ENCODE measurements around the gene SNTB2.

Gene SNTB2

DNA sequence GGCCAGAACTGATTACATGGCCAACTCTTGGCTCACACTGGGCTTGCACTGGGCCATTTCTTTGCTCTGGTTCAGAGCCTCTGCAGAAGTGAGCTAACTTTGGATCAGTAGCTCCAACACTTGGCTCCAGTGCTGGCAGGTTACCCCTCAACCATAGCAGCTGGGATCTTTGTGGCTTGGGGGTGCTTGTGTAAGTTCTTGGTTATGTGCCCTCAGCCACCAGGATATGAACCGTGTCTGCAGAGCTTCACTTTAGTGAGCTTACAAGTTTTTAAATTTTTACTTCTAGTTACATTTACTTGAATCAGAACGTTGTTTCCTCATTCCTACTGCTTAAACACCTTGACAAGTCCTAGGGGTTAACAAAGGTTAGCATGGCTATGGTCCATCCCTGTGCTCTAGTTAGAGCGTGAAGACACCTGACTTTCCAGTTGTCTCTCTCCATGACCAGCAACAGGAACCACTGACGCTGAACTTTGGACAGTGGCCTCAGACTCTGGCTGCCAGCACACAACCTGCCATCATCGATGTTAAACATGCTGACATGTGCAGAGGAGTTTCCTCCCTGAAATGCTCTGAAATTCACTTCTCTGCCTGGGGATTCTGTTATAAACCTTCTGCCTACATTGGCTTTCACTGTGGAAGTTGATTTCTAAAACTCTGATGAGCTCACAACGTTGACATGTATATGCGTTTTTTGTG lies 139.4 kb downstream of the SNTB2 start:
- Histone ChIP-seq H3K4me3 (IDR thresholded peaks at IDR 0.05; ENCODE audit: insufficient read depth, low read depth, low read length) (no peak overlapping the region), H2AFZ (ENCODE audit: low read depth) (no peak overlapping the region), H3K27me3 (ENCODE audit: insufficient read depth, low read depth) (no peaks in the 10 kb centered on the region), H3K9ac (no peak overlapping the region), H3K27ac (no peak overlapping the region), H3K79me2 (ENCODE audit: insufficient read depth, low read depth) (peaks cover 49% of the 10 kb centered on the region), H3K4me1 (ENCODE audit: low read depth, poor library complexity, severe bottlenecking) (peaks cover 38% of the 10 kb centered on the region), H3K4me2 (no peak overlapping the region; the same call in 1 of the 2 replicates), H3K36me3 (ENCODE audit: insufficient read depth) (no peaks in the 10 kb centered on the region; the same call in 1 of the 2 replicates), H4K20me1 (ENCODE audit: insufficient read depth) (no peaks in the 10 kb centered on the region)
- TF ChIP-seq, protein P1, sequence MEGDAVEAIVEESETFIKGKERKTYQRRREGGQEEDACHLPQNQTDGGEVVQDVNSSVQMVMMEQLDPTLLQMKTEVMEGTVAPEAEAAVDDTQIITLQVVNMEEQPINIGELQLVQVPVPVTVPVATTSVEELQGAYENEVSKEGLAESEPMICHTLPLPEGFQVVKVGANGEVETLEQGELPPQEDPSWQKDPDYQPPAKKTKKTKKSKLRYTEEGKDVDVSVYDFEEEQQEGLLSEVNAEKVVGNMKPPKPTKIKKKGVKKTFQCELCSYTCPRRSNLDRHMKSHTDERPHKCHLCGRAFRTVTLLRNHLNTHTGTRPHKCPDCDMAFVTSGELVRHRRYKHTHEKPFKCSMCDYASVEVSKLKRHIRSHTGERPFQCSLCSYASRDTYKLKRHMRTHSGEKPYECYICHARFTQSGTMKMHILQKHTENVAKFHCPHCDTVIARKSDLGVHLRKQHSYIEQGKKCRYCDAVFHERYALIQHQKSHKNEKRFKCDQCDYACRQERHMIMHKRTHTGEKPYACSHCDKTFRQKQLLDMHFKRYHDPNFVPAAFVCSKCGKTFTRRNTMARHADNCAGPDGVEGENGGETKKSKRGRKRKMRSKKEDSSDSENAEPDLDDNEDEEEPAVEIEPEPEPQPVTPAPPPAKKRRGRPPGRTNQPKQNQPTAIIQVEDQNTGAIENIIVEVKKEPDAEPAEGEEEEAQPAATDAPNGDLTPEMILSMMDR (conservative IDR thresholded peaks at IDR 0.05; ENCODE audit: low read depth, low read length): no peak

DNA sequence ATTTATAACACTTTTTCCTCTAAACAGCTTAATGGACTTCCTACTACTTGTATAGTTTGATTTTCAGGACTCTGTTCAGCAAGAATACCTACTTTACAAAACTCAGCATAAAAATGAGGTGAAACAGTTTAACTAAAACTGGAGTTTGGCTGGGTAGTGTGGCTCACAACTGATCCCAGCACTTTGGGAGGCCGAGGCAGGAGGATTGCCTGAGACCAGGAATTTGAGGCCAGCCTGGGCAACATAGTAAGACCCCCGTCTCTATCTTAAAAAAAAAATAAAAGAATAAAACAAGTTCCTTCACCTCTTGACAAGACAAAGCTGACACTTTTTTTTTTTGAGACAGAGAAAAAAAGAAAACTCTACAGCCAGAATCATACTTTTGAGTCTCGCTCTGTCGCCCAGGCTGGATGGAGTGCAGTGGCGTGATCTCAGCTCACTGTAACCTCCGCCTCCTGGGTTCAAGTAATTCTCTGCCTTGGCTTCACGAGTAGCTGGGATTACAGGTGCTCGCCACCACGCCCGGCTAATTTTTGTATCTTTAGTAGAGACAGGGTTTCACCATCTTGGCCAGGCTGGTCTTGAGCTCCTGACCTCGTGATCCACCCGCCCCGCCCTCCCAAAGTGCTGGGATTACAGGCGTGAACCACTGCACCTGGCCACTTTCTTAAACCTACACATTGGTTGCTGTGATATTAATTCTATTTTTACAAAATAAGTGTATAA lies 140.8 kb downstream of the SNTB2 start:
- TF ChIP-seq, protein P1 (conservative IDR thresholded peaks at IDR 0.05; ENCODE audit: low read depth, low read length): no peak
- Histone ChIP-seq H3K4me3 (IDR thresholded peaks at IDR 0.05; ENCODE audit: insufficient read depth, low read depth, low read length) (no peak overlapping the region), H2AFZ (ENCODE audit: low read depth) (no peak overlapping the region), H3K36me3 (ENCODE audit: insufficient read depth) (no peaks in the 10 kb centered on the region; the same call in 1 of the 2 replicates), H3K9ac (no peak overlapping the region), H3K4me1 (ENCODE audit: low read depth, poor library complexity, severe bottlenecking) (peaks cover 38% of the 10 kb centered on the region), H3K27me3 (ENCODE audit: insufficient read depth, low read depth) (no peaks in the 10 kb centered on the region), H3K4me2 (peak overlapping the region; percentile 93; the same call in 1 of the 2 replicates), H3K27ac (no peak overlapping the region; the same call in 1 of the 2 replicates), H3K79me2 (ENCODE audit: insufficient read depth, low read depth) (peaks cover 49% of the 10 kb centered on the region), H4K20me1 (ENCODE audit: insufficient read depth) (no peaks in the 10 kb centered on the region)

DNA sequence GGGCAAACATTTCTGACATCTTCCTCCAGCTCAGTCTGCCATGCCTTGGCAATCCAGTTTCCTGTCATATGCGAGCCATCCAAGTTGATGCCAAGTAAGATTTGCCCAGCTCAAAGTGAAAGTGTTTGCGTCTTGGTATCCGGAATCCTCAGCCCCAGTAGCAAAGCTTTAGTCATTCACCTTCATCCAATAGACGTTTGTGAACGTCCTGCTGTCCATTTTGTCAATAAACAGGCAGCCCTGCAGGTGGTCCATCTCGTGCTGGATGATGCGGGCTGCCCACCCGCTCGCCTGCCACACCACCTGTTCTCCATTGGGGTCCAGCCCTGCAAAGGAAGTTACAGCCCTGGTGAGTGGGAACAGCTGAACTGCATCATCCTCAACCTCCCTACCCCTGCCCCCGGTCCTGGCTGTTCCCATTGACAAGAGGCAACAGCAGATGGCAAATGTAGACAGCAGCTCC lies 141.9 kb downstream of the SNTB2 start:
- no peaks in the 10 kb centered on the region for H3K27me3 ChIP-seq (ENCODE audit: insufficient read depth, low read depth)
- peaks cover 38% of the 10 kb centered on the region for H3K4me1 ChIP-seq (ENCODE audit: low read depth, poor library complexity, severe bottlenecking)
- H3K9ac ChIP-seq: no peak overlapping the region
- H3K4me3 ChIP-seq (IDR thresholded peaks at IDR 0.05; ENCODE audit: insufficient read depth, low read depth, low read length): no peak overlapping the region
- peaks cover 49% of the 10 kb centered on the region for H3K79me2 ChIP-seq (ENCODE audit: insufficient read depth, low read depth)
- no peaks in the 10 kb centered on the region; the same call in none of the 2 replicates for H3K36me3 ChIP-seq (ENCODE audit: insufficient read depth)
- no peaks in the 10 kb centered on the region for H4K20me1 ChIP-seq (ENCODE audit: insufficient read depth)
- peak overlapping the region; percentile 93 for H3K4me2 ChIP-seq
- no peak overlapping the region for H3K27ac ChIP-seq
- H2AFZ ChIP-seq (ENCODE audit: low read depth): no peak overlapping the region
- TF ChIP-seq, protein P1 (conservative IDR thresholded peaks at IDR 0.05; ENCODE audit: low read depth, low read length): no peak

DNA sequence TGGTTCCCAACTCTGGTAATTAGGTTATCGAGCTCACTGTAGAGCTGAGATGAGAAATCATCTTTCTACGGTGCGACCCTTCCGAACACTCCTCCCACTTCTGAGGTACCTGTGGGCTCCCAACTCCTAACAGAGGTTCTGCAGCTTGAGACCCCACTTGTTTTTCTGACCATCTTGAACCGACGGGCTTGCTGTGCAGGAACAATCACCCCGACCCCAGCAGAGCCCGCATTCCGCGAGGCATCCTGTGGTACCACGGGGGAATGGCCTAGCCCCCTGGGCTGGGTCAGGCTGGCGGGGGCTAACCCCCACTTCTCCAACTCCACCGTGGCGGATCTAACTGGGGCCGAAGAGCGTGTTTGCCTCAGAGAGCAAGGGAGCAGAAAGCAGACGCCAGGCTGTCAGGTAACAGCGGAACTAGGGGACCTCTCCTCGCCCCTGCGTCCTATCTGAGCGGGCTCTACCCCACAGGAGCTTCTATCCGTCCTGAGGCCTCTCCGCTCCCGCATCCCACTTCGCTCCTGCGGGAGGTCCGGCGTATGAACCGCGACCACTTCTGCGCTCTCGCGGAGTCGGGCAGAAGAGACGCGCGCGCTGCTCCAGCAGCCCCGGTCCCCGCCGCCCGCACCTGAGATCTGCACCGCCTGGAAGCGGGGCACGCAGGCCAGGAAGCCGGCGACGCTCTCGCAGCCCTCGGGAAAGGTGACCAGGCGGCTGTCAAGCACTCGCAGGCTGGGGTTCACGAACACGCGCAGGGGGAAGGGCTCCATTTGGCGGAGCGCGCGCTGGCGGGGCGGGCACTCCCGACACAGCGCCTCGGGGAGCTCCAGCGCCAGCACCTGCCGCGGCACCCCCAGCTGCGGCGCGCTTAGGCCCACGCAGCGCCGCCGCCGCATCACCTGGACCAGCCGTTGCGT lies 142.7 kb downstream of the SNTB2 start:
- H3K36me3 ChIP-seq (ENCODE audit: insufficient read depth): no peaks in the 10 kb centered on the region; the same call in none of the 2 replicates
- H4K20me1 ChIP-seq (ENCODE audit: insufficient read depth): no peaks in the 10 kb centered on the region
- H3K4me1 ChIP-seq (ENCODE audit: low read depth, poor library complexity, severe bottlenecking): peaks cover 38% of the 10 kb centered on the region
- peak overlapping the region; percentile 64 for H3K9ac ChIP-seq
- TF ChIP-seq, protein P1 (conservative IDR thresholded peaks at IDR 0.05; ENCODE audit: low read depth, low read length): no peak
- H3K79me2 ChIP-seq (ENCODE audit: insufficient read depth, low read depth): peaks cover 48% of the 10 kb centered on the region
- H3K27ac ChIP-seq: peak overlapping the region; percentile 43
- no peak overlapping the region for H3K4me3 ChIP-seq (IDR thresholded peaks at IDR 0.05; ENCODE audit: insufficient read depth, low read depth, low read length)
- H3K27me3 ChIP-seq (ENCODE audit: insufficient read depth, low read depth): no peaks in the 10 kb centered on the region
- H2AFZ ChIP-seq (ENCODE audit: low read depth): peak overlapping the region; percentile 65
- H3K4me2 ChIP-seq: peak overlapping the region; percentile 93

Measured in KMS-11 (cell line).